HG03439 (cell line): ENCODE measurements around the gene FOXC2.
A peak's percentile ranks its signal among the peaks of the same experiment; 100 is the strongest.

ENCODE experiments used
- ATAC-seq: cut with Tn5 transposase; IDR thresholded peaks from one replicate; pipeline ENCODE4 v1.9.1; 2021; ENCODE audit warnings: mild to moderate bottlenecking, moderate library complexity; ENCODE audit not compliant: unreplicated experiment

The FOXC2 gene

DNA sequence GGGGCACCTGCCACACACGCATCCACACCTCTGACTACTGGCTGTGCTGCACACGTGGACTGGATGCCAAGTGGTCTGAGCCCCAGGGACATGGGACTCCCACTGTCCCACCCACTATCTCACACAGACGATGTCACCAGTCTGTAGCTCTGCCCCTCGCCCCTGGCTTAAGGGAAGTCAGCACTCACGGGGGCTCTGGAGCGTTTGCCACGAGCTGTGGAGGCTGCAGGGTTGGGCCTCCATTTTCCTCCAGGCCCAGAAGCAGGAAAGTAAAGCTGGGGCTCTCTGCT is 34.2 kb upstream of the FOXC2 start:
- ATAC-seq: no peak

DNA sequence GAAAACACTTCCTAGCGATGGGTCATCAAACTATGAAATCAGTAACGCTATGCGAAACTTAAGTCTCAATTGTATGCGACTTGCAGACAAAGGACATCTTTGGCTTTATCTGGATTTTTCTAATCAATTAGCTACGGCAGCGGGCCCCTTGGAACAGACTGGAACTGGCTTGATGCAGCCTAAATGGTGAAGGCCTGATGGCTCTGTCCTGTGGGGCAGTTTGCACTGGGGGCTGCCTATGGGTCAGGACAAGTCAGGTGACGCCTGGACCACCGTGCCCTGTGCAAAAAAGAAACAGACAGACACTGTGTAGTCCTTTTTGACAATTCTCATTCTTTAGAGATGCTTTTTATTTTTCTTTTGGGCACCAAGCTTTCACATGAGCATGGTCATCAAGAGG is 33.6 kb upstream of the FOXC2 start:
- no peak for ATAC-seq

DNA sequence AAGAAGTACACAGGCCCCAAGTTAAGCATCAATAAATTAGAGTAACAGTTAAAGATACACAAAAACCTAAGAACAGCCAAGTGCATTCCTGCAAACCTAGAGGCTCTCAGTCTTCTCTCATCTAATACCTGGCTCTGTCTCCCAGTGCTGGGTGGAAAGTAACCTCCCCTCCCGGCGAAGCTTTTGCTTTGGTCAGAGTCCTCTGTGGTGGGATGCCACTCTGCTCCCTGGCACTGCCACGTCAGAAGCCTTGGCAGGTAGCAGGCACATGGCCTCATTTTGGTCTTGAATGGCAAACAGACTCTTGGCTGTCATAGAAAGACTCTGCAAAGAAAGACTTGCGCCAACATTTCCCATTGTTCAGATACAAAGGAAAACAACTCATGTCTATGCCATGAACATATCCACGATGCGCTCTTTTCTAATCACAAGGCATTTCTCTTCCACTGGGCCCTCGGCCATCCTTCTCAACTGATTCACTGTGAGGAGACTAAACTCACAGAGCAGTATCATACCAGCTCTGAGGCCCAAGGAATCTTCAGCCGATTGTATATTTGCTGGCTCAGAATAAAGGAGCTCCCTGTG is 32.8 kb upstream of the FOXC2 start:
- no peak for ATAC-seq

DNA sequence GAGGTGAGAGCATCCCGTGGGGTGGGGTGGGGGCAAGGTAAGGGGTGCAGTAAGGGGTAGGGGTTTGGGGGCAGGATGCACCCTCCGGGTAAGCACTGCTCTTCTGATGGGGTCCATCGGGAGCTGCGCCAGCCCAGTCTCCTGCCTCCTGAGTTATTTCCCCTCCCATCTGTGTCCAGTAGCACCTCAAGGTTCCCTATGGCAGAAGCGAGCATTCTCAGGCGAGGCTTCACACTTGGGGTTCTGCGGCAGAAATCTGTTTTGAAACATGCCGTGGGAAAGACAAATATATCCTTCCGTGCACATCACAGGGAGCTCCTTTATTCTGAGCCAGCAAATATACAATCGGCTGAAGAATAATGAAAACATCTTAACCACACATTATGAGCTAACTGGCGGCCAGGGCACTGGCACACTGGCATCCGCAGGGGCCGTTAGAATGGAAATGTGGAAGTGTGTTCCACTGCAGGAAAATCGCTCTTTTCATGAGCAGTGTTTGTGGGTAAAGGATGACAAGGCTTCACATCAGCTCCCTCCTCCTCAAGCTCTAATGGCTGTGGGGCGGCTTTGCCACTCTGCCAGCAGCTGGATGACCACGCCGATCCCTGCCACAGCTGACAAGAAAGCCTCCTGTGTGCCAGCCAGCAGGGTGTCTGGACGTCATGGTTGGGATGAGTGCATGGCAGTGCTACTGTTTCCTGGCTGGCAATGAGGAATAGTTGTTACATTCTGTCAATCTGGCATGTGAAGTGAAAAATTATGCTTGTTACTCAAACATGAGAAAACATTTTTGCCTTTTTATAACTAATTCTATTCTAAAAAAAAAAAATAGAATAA is 31.6 kb upstream of the FOXC2 start:
- no peak for ATAC-seq

DNA sequence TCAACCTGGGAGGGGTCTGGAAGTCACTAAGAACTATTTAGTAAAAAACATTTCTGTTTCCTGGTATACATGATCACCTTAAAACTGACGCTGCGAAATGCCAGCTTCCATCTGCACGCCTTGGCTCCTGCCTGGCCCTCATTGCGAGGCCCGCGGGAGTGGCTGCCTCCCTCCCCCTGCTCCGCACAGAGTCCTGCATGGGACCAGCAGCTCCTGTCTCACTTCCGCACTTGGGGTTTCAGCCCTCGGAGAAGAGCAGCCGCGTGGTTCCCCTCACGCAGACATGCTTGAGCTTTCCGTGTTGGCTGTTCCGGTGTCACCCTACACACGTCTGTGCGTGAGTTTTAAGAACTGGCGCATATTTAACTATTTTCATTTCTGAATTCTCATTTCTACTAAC is 30.0 kb upstream of the FOXC2 start:
- ATAC-seq: no peak

DNA sequence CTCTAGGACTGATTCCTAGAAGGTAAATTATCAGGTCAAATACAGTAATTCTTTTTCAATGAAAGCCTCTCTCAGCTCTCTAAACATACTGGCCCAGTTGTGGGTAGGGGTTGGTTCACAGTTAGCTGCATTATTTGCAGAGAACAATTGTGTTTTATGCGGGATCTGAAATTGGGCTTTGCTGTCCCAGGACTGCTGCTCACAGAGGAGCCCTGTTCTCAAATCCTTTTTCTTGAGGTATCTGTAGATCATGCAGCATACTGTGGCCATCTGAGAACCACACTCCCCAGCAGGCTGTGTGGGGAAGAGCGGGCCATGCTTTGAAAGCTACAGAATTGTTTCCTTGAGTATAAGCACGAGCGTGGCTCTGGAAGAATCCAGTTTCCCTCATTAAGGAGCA is 29.1 kb upstream of the FOXC2 start:
- ATAC-seq: no peak

DNA sequence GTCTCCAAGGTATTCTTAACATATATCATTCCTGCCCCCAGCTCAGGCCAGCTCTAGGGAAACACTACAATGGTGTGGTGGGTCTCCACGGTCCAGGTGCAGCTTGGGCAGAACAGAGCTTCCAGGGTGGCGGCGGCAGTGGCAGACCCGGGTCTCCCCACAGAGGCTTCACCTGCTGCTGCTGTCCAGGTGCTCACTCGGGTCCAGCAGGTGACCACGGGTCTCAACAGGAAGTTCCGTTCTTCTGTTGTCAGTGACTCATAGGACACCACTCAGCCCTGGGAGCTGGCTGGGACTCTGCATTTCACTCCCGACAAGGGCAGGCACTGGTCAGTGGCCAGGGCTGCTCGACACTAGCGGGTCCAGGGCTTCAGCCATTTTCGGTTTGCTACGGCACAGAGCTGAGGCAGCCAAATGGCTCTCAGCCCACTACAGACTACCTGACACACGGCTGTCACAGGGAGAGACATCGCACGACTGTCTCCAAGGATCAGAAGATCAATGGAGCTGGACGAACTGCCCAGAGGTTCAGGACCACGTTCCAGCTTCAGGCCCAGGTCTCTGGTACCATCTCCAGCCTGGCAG is 28.3 kb upstream of the FOXC2 start:
- no peak for ATAC-seq

DNA sequence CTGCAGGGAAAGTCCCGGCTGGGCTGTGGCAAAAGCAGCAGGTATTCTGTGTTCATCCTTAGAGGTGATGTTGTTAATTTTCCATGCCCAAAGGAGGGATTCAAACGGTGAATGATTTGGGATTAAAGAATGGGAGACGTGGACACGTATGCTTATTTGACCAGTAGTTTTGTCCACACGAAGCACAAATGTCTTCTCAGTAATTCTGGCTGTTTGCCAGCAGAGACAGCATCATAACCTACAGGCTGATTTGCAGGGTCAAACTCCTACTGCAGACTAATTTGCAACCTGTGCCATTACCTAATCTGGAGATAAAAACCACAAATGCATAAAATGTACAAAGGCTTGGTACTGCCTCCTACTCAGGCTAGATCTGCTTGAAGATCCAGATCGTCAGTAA is 25.7 kb upstream of the FOXC2 start:
- no peak for ATAC-seq

DNA sequence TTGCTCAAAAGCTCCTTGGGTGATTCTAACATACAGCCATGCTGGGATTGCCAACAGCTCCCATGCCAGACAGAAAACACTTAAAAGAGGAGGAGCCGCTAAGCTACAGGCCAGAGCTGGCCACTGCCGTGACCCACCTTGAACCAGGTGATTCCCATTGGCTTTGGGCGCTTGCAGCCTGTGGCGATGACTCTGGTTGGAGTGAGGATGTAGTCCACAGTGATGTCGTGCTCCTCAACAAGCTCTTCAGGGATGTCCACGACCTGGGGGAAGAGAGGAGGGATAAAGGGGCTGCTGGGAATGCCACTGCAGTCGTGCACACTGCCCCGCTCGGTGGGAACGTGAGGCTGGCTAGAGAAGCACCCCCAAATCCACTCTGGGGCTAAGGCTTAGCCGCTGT is 25.1 kb upstream of the FOXC2 start:
- ATAC-seq: no peak

DNA sequence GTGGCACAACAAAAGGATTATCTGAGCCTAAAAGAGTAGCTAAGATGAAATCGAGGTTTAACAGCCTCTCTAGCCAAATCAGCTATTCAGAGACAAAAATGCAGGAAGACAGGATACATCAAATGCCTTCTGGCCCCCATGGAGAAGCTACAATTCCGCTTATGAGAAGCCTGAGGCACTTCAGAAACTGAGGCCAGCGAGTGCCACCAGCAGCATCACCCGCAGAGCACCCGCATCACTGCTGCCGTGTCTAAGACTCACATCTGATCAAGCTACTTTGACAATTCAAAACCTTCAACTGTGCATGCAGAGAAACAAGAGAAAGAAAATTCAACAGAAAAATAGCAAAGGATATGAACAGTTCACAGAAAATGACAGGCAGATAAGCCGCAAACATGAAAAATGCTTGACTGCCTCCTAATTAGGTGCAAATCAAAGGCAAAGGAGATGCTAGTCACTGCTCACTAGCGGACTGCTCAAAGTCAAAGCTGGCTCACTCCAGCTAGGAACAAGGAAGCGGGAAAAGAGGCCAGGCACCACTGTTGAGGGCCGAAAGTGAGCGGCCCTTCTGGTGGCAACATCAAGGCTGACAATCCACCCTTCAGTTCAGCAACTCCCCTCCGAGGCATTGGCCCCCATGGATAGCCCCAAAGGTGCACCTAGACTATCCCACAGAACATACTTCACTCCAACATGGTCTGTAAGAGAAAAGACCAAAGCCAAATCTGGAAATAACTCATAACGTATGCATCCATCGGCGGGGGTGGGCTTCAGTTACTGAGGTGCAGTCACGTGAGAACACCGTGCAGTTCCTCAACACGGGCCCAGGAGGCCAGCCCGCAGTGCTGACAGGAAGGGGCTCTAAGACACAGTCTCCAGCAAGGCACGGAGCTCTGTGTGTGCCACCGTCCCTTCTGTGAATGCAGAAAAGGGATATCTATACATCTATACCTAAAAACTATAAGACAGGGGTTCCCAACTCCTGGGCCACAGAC is 23.6 kb upstream of the FOXC2 start:
- ATAC-seq: no peak

DNA sequence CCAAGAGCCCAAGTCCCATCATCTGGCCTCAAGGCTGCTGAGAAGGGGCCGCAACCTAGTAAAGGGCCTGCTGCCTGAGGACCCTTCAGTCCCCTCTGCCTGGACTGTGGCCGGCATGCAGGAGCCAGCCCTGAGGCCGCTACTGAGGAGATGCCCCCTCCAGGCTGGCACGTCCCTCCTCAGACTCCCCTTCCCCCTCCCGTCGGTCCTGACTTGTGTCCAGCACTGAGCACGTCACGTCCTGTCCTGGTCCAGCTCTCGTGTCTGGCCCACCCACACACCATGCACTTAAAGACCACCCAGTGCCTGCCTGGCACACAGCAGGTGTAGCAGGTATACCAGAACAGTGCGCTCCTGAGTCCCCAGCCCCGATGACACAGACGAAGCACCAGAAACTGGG is 21.1 kb upstream of the FOXC2 start:
- ATAC-seq: no peak

DNA sequence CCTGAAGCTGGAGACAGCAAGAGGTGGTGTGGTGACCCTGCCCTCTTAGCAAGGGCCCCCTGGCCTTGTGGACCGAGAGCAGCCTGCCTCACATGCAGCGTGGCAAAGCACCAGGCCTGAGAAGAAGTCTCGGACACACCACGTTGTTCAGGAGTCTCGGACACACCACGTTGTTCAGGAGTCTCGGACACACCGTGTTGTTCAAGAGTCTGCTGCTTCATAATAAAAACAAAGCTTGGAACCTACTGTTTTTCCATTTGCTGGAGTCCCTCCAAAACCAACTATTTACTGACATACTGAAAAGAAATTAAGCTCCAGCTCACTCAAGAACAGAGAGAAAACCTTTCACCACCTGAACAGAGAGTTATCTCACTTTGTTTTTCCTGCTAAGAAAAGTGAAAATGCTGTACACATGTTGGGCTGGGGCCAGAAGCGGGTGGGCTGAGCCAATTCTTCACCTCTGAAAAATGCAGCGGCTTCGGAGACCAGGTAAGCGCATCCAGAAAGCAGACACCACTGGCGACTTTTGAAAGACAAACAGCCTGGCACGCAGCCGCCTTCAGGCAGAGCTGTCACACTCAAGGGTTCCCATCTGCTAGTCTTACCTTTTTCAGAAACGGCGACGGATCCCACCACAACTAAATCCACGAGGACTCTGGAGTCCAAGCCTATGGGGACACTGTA is 20.5 kb upstream of the FOXC2 start:
- no peak for ATAC-seq

DNA sequence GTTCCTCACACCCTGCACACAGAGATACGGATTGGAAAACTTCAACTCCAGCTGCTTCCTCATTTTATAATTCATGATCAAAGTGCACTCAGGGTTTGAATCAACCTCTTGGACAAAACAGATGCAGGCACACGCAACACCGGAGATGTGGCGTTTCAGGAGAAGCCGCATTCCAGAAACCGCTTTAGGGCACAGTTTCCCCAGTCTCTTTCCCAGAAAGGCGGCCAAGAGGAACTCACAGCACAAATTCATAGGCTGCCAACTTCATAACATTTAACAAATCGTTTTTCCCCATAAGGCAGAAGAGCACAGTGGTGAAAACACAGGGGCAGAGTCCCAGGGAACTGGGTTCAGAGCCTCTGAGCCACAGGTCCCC is 20.0 kb upstream of the FOXC2 start:
- no peak for ATAC-seq

DNA sequence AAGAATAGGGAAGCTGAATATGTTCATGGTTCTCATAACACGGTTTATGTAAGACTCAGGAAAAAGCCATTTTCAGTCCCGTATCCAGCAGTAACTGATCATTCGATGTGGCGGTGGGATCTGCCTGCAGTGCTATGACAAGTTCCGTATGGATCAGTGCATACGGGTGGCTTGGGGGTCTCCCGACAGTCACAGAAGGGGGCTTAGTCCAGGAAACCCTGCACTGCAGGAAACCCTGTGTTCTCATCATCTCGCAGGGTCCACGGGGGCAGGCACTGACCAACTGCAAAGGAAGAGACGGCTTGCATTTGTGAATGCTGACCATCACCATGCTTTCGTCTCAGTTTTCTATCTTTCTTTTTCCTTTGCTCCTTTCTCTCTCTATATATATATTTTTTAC is 19.3 kb upstream of the FOXC2 start:
- ATAC-seq: no peak

DNA sequence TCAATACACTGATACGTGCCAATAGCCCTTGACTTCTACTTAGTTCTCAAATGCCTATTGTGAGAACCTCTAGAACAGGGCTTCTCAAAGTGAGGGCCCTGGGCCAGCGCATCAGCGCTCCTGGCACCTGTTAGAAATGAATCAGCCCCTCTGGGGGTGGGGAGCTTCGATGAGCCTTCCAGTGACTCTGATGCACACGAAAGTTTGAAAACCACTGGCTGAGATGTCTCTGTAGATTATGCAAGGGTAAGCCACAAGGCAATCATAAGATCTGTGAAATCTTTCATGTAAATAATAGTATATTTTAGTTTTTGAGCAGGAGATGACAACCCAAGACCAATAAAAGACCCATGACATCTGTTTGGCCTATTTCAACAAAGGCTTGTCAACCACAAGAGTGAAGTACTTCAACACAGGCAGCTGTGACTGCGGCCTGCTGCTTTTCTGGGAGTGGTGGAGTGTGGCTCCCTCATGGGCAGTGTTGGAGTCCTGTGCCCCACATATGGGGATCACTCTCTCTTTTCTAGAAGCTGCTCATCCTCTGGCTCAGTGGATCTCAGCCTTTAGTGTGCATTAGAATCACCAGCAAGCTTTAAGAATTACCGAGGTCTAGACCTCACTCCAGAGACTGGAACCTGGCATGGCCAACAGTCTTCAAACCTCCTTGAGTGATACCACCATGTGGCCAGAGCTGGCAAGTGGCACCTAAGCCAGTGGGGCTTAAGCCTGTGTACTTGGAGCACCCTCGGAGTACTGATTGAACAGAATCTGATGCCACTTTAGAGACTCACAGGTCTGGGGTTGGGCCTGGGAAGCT is 17.3 kb upstream of the FOXC2 start:
- no peak for ATAC-seq

DNA sequence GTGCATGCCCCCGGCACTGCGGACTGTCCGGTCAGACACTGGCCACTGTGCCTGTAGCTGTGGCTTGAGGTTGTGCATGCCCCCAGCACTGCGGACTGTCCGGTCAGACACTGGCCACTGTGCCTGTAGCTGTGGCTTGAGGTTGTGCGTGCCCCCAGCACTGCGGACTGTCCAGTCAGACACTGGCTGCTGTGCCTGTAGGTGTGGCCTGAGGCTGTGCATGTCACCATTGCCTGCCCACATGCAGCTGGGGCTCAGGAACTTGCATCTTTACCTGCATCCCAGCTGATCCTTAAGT is 16.8 kb upstream of the FOXC2 start:
- no peak for ATAC-seq

DNA sequence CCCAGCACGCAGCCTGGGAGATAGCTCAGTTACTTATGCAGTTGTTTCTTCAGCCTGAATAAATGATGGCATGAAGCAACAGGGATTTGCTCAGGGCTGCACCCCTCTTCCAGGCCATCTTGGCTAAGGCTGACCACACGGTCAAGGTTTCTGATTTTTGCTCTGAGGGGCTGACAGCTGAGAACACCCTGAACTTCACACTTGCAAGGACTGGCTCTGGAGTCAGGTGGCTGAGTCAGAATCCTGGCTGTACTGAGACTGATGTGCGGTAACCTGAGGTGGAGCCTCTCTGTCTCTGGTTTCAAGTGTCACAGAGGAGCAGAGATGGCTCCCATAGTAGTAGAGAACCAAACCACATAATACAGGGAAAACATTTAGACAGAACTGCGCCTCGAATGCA is 16.3 kb upstream of the FOXC2 start:
- no peak for ATAC-seq

DNA sequence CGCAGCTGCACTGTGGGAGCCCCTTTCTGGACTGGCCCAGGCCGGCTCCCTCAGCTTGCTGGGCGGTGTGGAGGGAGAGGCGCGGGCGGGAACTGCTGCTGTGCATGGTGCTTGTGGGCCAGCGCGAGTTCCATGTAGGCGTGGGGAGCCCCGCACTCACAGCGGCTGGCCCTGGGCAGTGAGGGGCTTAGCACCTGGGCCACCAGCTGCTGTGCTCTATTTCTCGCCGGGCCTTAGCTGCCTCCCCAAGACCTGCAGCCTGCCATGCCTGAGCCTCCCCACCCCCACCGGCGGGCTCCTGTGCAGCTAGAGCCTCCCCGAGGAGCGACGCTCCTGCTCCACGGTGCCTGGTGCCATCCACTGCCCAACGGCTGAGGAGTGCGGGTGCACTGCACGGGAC is 13.3 kb upstream of the FOXC2 start:
- ATAC-seq: no peak

DNA sequence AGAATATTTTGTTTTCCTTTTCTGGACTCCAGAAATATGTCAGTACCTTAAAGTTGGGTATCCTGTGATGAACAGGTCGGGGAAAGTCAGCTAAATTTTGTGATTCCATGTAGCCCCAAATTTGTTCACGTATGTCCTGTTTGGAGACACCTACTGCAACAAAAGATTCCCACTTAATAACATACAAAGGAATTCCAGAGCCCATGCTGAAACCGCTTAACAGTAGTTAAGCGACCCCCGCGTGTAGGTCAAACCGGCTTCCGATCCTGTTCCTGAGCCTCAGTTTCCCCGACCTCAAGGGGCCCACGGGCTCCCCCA is 12.1 kb upstream of the FOXC2 start:
- ATAC-seq: no peak

DNA sequence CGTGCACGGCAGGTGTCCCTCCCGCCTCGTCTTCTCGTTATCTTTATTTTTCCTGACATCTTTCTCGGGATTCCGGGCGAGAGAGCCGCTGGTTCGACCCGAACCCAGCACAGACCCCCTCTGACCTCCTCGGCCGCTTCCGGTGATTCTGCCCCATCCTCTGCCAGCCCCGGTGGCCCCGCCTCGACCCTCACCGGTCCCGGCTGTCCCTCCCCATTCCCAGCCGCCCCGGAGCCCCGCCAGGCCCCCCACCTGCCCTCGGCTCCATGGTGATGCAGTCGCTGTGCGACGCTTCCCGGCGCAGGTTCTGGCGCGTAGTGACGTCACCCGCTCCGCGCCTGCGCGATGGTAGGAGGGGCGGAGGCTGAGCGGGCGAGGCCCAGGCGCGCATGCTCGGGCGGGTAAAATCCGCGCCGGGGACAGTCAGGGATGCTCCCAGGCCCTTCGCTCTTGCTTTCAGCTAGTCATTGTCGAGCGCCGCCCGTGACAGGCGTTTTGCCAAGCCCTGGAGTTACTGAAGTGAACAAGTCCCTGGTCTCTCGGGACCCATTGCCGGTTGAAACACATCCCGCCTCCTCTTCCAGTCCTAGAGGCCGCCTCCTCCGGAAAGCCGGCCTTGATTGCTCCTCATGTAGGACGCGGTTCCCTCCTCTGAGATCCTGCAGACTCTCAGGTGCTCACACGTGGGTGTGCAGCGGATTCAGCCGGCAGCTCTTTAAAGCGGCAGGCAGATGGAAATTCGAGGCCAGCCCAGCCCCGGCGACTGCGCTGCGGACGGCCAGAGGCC is 11.5 kb upstream of the FOXC2 start, which contains the start of gene MTHFSD:
Gene MTHFSD, minus strand, starts transcription at position 319 of the 787 bp plus-strand sequence. Its CDS starts 51 bp downstream, at position 268.
- ATAC-seq: peak; percentile 78
